BE2C (cell line): Measurements from ENCODE around the gene KDM6A.

Experiments used
- DNase-seq: peaks from one replicate; pipeline ENCODE4 v3.0.0-alpha.2; 2020
- H3K27me3 ChIP-seq: fragments of 250-450 bp; sonication (Bioruptor Pico); 2 replicates; pipeline ENCODE4 v1.5.1; 2020; ENCODE audit warnings: mild to moderate bottlenecking
- H3K36me3 ChIP-seq: fragments of 250-450 bp; sonication (Bioruptor Pico); 2 replicates; pipeline ENCODE4 v1.5.1; 2020; ENCODE audit warnings: mild to moderate bottlenecking
- H3K4me1 ChIP-seq: fragments of 250-450 bp; sonication (Bioruptor Pico); 2 replicates; pipeline ENCODE4 v1.5.1; 2020
- H3K4me3 ChIP-seq: 2 replicates; pipeline ENCODE4 v1.5.1; 2011; ENCODE audit warnings: low read depth, low read length
- H3K9me3 ChIP-seq: fragments of 250-450 bp; sonication (Bioruptor Pico); 2 replicates; pipeline ENCODE4 v1.5.1; 2020
- TF ChIP-seq, protein P1 (sequence below): IDR thresholded peaks from 2 replicates; pipeline ENCODE4 v1.5.1; 2012; ENCODE audit warnings: mild to moderate bottlenecking, low read depth, low read length

The KDM6A gene

DNA sequence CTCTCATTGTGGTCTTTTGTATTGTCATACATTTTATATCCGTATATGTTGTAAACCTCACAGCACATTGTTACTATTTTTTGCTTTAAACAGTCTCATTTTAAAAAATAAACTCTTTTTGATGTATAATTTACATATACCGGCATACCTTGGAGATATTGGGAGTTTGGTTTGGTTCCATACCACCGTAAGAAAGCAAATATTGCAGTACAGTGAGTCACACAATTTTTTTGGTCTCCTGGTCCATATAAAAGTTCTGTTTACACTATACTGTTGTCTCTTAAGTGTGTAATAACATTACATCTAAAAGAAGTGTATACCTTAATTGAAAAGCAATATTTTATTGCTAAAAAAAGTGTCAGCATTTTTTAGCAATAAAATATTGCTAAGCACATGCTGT, 70.0 kb downstream of the KDM6A start:
- TF ChIP-seq, protein P1, sequence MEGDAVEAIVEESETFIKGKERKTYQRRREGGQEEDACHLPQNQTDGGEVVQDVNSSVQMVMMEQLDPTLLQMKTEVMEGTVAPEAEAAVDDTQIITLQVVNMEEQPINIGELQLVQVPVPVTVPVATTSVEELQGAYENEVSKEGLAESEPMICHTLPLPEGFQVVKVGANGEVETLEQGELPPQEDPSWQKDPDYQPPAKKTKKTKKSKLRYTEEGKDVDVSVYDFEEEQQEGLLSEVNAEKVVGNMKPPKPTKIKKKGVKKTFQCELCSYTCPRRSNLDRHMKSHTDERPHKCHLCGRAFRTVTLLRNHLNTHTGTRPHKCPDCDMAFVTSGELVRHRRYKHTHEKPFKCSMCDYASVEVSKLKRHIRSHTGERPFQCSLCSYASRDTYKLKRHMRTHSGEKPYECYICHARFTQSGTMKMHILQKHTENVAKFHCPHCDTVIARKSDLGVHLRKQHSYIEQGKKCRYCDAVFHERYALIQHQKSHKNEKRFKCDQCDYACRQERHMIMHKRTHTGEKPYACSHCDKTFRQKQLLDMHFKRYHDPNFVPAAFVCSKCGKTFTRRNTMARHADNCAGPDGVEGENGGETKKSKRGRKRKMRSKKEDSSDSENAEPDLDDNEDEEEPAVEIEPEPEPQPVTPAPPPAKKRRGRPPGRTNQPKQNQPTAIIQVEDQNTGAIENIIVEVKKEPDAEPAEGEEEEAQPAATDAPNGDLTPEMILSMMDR: no peak
- Histone ChIP-seq H3K9me3 (no peaks in the 10 kb centered on the region), H3K36me3 (no peaks in the 10 kb centered on the region), H3K27me3 (no peaks in the 10 kb centered on the region), H3K4me1 (no peaks in the 10 kb centered on the region), H3K4me3 (no peak overlapping the region)
- DNase-seq: no peak

DNA sequence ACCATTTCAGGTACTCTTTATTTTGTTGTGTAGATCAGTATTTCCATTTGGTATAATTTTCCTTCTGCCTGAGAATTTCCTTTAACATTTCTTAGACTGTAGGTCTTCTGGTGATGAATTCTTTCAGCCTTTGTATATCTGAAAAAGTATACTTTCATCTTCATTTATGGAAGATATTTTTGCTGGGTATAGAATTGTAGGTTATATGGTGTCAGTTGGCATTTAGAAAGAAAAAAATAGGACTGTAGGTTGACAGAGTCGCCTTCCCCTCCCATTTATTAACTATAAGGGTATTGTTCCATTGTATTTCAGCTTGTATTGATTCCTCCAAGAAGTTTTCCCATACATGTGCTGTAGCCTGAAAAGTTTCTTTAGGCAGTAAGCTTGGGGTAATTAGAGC, 71.9 kb downstream of the KDM6A start:
- DNase-seq: no peak
- no peaks in the 10 kb centered on the region for H3K36me3 ChIP-seq
- TF ChIP-seq, protein P1: no peak
- no peak overlapping the region for H3K4me3 ChIP-seq
- no peaks in the 10 kb centered on the region for H3K4me1 ChIP-seq
- no peaks in the 10 kb centered on the region for H3K27me3 ChIP-seq
- no peaks in the 10 kb centered on the region for H3K9me3 ChIP-seq

DNA sequence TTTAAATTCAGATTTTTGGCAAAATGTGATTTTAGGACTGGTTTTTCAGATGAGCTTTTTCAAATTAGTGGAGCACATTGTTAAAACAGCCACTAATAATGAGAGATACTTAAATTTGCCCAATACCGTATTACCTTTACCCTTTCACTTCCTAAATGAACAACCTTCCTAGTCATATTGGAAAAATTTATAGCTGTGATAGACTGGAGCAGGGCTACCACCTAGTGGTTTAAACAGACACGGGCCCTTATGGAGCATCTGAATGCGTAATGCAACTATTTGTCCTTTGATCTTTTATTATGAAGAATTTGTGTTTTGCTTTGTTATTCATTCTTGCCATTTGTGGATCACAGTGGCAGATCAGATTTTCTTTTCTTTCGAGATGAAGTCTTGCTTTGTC, 72.7 kb downstream of the KDM6A start:
- Histone ChIP-seq H3K9me3 (no peaks in the 10 kb centered on the region), H3K4me3 (no peak overlapping the region), H3K27me3 (no peaks in the 10 kb centered on the region), H3K36me3 (no peaks in the 10 kb centered on the region), H3K4me1 (no peaks in the 10 kb centered on the region)
- DNase-seq: no peak
- TF ChIP-seq, protein P1: peak; percentile 31; the same call in 1 of the 2 replicates

DNA sequence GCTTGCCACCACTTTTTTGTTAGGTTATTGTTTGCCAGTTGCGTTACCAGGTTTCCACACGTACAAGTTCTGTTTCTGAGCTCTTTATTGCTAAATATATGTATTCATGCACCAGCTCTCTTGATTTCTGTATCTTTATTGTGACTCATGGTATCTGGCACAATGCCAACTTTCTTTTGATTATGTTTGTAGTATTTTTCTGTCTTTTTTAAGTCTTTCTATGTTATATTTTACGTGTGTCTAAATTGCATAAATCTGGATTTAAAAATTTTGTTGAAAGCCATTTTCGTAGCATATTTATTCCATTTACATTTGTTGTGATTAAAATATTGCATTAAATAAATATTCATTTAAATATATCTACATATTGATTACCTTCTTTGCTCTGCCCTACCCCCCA, 73.8 kb downstream of the KDM6A start:
- no peak for DNase-seq
- no peaks in the 10 kb centered on the region for H3K4me1 ChIP-seq
- no peaks in the 10 kb centered on the region for H3K36me3 ChIP-seq
- TF ChIP-seq, protein P1: no peak
- no peaks in the 10 kb centered on the region for H3K27me3 ChIP-seq
- no peak overlapping the region for H3K4me3 ChIP-seq
- H3K9me3 ChIP-seq: no peaks in the 10 kb centered on the region

DNA sequence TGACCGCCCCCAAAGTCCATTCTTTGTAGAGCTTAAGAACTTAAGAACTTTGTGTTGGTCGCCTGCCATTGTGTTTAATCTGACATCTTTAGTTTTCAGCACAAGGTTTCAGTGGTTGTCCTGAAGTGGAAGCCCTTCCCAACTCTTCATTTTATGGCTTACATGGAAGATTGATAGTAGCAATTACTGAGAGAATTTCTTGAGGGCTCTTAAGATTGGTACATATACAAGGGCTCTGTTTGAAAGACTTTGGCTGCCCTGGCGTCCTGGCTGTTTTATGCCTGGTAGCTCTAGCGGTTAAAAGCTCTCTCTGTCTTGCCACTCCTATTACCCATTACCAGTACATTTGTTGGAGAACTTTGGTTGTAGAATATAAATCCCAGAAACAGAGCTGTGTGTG, 75.0 kb downstream of the KDM6A start:
- Histone ChIP-seq H3K4me1 (no peaks in the 10 kb centered on the region), H3K36me3 (no peaks in the 10 kb centered on the region), H3K4me3 (no peak overlapping the region), H3K9me3 (no peaks in the 10 kb centered on the region), H3K27me3 (no peaks in the 10 kb centered on the region)
- no peak for DNase-seq
- TF ChIP-seq, protein P1: no peak

DNA sequence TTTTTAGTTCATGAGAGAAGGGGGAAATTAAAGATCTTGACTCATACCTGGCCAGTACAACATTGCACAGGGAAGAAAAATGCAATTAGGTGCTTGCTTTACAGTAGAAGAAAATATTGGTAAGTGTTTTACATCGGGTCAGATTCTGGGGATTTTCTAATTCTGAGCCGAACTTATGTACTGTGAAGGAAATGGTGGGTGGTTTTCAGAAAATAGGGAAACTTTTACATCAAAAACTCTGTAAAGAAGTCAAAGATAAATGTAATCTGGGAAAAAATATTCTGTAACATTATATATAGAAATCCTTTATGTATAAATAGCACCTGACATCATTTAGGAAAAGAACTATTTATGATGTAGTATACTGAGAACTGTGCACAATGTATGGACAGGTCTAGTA, 75.4 kb downstream of the KDM6A start:
- TF ChIP-seq, protein P1: no peak
- H3K9me3 ChIP-seq: no peaks in the 10 kb centered on the region
- H3K4me1 ChIP-seq: no peaks in the 10 kb centered on the region
- no peak overlapping the region for H3K4me3 ChIP-seq
- H3K36me3 ChIP-seq: no peaks in the 10 kb centered on the region
- DNase-seq: no peak
- H3K27me3 ChIP-seq: no peaks in the 10 kb centered on the region
